Dermis microvascular lymphatic vessel endothelial cell (primary cell): ENCODE results near the gene GABRB1. TPM values are rescaled to one million over a fixed set of nuclear protein-coding genes. Genes with fewer than 3 reads are reported as not detected.
"Not testable (repeated sequence)": the region's sequence is repeated elsewhere in the genome, so short reads cannot be mapped to it uniquely, and the experiment has no call there.

Experiments used
- DNase-seq, 2 donors: peaks; one replicate each; pipeline versions ENCODE4 v3.0.0 to v3.0.0-alpha.2; 2010; ENCODE audit warnings: low read depth in 2 of 2
- total RNA-seq: library from RNA; depleted of rRNA; stranded (reverse); fragments of >200 nt; gene quantifications from 2 replicates; pipeline ENCODE4 v1.2.1, GENCODE V29; 2014

Gene GABRB1
- total RNA-seq, 1 donor from 2014 or later = not detected

GRCh38 chr4:47287735-47288134 is 256.4 kb downstream of the GABRB1 start:
- DNase-seq = no peak

- no peak for DNase-seq
Observed at GRCh38 chr4:47289805-47290204, 258.4 kb downstream of the GABRB1 start.

GRCh38 chr4:47290873-47291272 is 259.5 kb downstream of the GABRB1 start:
- not testable (repeated sequence) for DNase-seq

GRCh38 chr4:47309165-47309564 is 277.8 kb downstream of the GABRB1 start:
- DNase-seq = no peak

- DNase-seq = no peak
Observed at GRCh38 chr4:47312170-47312569, 280.8 kb downstream of the GABRB1 start.

DNA sequence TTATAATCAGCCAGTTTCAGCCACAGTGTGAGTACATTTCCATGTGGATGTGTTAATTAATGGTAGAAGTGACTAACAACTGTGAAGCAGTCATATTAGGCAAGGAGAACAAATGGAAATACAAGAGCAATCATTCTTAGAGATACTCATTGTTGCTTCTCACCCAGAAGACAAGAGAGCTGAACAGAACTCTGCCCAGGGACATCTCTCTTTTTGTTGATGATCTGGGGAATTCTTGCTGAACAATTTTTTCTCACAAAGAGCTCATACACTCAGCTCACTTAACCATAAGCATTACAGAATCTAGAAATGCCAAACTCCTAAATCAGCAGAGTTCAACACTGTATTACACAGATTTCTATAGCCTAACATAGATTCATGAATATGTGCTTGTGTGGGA is 282.0 kb downstream of the GABRB1 start:
- no peak for DNase-seq

DNA sequence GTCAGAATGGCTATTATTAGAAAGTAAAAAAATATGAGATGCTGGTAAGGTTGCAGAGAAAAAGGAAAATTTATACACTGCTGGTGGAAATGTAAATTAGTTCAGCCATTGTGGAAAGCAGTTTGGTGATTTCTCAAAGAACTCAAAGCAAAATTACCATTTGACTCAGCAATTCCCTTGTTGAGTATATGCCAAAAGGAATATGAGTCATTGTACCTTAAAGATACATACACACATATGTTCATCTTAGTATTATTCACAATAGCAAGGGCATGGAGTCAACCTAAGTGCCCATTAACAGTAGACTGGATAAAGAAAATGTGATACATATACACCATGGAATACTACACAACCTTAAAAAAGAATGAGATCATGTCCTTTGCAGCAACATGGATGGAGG is 284.0 kb downstream of the GABRB1 start:
- no peak for DNase-seq

GRCh38 chr4:47326025-47326424 is 294.7 kb downstream of the GABRB1 start:
- DNase-seq = no peak

DNA sequence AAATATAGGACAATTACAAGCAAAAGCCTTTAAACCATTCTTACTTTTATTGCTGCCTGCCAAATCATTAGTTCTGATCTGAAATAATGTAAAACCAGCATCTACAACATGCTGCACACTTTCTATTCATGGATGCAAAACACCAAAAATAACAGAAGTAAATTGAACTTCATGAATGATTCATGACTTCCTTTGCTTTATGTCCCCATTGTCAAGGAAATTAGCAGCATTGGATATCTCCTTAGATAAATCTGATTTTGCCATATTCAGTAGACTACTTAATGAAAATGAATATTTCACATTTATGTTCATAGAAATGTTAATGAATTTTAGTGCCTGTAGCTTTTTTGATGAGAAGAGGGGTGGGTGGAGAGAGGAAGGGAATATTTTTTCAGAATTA is 299.5 kb downstream of the GABRB1 start:
- DNase-seq = no peak

GRCh38 chr4:47334652-47335051 is 303.3 kb downstream of the GABRB1 start:
- DNase-seq = no peak

GRCh38 chr4:47337893-47338292 is 306.5 kb downstream of the GABRB1 start:
- DNase-seq = no peak

- no peak for DNase-seq
Observed at GRCh38 chr4:47340914-47341313, 309.5 kb downstream of the GABRB1 start.

GRCh38 chr4:47342796-47343195 is 311.4 kb downstream of the GABRB1 start:
- no peak for DNase-seq

- no peak for DNase-seq
Observed at GRCh38 chr4:47349326-47349725, 318.0 kb downstream of the GABRB1 start.

- DNase-seq = no peak
Observed at GRCh38 chr4:47355568-47355967, 324.2 kb downstream of the GABRB1 start.

DNA sequence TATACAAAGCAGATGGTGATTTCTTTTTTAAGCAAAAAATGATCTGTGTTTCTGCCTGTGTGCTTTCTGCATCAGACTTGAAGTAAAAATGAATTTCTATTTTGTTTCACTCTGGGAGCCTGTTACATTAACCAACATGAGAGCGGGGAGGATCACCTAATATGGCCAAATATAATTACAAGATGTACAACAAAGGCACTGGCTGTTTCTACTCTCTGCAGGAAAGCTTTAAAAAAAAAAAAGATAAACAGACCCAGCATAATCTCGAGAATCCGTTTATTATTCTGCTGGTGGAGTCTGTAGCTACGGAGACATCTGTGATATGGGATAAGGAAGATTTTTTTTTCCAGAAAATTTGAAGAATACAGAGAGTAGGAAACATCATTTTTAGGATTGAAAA is 328.5 kb downstream of the GABRB1 start:
- DNase-seq = no peak

GRCh38 chr4:47367761-47368160 is 336.4 kb downstream of the GABRB1 start:
- no peak for DNase-seq

GRCh38 chr4:47368211-47368610 is 336.8 kb downstream of the GABRB1 start:
- no peak for DNase-seq

- DNase-seq = no peak
Observed at GRCh38 chr4:47372561-47372960, 341.2 kb downstream of the GABRB1 start.

DNA sequence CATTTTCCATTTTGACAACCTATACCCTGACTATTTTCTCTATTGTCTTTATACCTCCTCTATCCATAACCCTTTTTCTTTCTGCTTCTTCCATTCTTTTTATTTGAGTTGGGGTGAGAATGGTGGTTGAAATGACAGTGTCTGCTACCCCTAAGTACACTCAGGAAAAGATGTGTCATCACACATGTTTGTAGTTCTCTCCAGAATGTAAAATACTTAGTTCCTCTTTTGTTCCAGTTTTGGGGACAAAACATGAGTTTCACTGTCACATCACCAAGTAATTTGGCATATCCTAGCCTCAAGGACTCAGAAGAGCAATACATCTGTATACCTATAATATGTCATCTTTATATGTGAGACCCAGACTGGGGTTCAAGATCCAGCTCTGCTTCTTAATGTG is 341.8 kb downstream of the GABRB1 start:
- no peak for DNase-seq

DNA sequence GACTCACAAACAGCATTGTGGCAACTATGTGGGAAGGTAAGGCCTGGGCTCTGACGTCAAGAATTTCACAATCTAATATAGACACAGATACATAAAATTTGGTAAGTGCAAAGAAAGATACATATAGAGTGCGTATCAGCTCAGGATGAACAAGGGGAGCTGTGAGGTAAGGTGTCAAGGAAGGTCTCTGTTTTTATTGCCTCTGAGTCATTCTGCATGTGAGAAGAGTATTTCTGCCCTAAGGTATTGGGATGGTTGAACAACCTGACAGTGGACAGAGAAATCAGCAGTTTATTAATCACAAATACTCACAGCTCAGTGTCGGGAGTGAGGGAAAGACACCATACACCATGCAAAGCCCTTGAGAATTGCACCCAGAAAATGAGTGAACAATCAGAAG is 342.3 kb downstream of the GABRB1 start:
- DNase-seq = no peak

GRCh38 chr4:47374477-47374876 is 343.1 kb downstream of the GABRB1 start:
- DNase-seq = no peak

GRCh38 chr4:47378021-47378530 is 346.7 kb downstream of the GABRB1 start:
- not testable (repeated sequence) for DNase-seq

GRCh38 chr4:47381172-47381571 is 349.8 kb downstream of the GABRB1 start:
- no peak for DNase-seq
